K562 (cell line): ENCODE data around the gene EDEM2. TPM values are rescaled to one million over a fixed set of nuclear protein-coding genes. Genes with fewer than 3 reads are reported as not detected.

Experiments used
- ARHGAP35 ChIP-seq: fragments of 450-650 bp; IDR thresholded peaks from 2 replicates; pipeline ENCODE4 v1.6.1; 2018; ENCODE audit not compliant: partially characterized antibody
- ARID1B ChIP-seq: fragments of 450-650 bp; IDR thresholded peaks from 2 replicates; pipeline ENCODE4 v1.6.1; 2016; ENCODE audit warnings: antibody characterized with exemption, mild to moderate bottlenecking, inconsistent platforms
- CHD1 ChIP-seq: fragments of 200-600 bp; sonication (generic); IDR thresholded peaks from one replicate; pipeline ENCODE4 v1.6.1; 2012; ENCODE audit warnings: mild to moderate bottlenecking, moderate library complexity, low read length, inconsistent platforms
- CXXC5 ChIP-seq: fragments of 250-450 bp; sonication (Bioruptor Pico); IDR thresholded peaks from 2 replicates; pipeline ENCODE4 v1.8.0; 2022; ENCODE audit warnings: inconsistent platforms, mild to moderate bottlenecking, moderate library complexity
- DLX4 ChIP-seq: fragments of 250-450 bp; sonication (Bioruptor Pico); IDR thresholded peaks from 2 replicates; pipeline ENCODE4 v1.6.1; 2021; ENCODE audit warnings: mild to moderate bottlenecking
- E2F8 ChIP-seq: fragments of 450-650 bp; IDR thresholded peaks from 2 replicates; pipeline ENCODE4 v1.7.1; 2018; ENCODE audit warnings: mild to moderate bottlenecking, low read depth; ENCODE audit not compliant: partially characterized antibody
- EHMT2 ChIP-seq: fragments of 450-650 bp; IDR thresholded peaks from 2 replicates; pipeline ENCODE4 v1.6.1; 2018; ENCODE audit warnings: antibody characterized with exemption
- HDAC8 ChIP-seq: fragments of 450-650 bp; IDR thresholded peaks from 2 replicates; pipeline ENCODE4 v1.6.1; 2016; ENCODE audit warnings: mild to moderate bottlenecking, missing genetic modification characterization, moderate library complexity, missing compliant biosample characterization
- POLR2AphosphoS2 ChIP-seq: IDR thresholded peaks from 2 replicates; pipeline ENCODE4 v1.6.1; 2012; ENCODE audit warnings: low read length, improper control_type of control experiment
- RB1 ChIP-seq: fragments of 450-650 bp; IDR thresholded peaks from 2 replicates; pipeline ENCODE4 v1.6.1; 2017; ENCODE audit warnings: low read depth, mild to moderate bottlenecking
- RBM14 ChIP-seq: fragments of 200-400 bp; formaldehyde crosslinking; IDR thresholded peaks from 2 replicates; pipeline ENCODE4 v1.6.1; 2018; ENCODE audit warnings: low read depth, mild to moderate bottlenecking, low read length, moderate library complexity, borderline replicate concordance; ENCODE audit not compliant: insufficient read depth
- SMARCA4 ChIP-seq: fragments of 450-650 bp; IDR thresholded peaks from 2 replicates; pipeline ENCODE4 v1.6.1; 2016
- TAF7 ChIP-seq: fragments of 450-650 bp; IDR thresholded peaks from 2 replicates; pipeline ENCODE4 v1.6.1; 2016; ENCODE audit warnings: missing genetic modification characterization, missing compliant biosample characterization
- ZBTB1 ChIP-seq: sonication (generic); formaldehyde crosslinking; IDR thresholded peaks from 2 replicates; pipeline ENCODE4 v1.8.1; 2023; ENCODE audit warnings: missing genetic modification reagents, low read depth, mild to moderate bottlenecking, borderline replicate concordance
- ZMIZ1 ChIP-seq, 2 experiments: fragments of 150-350 bp in 1 of 2; IDR thresholded peaks; 2 replicates each; pipeline ENCODE4 v1.6.1; 2012 to 2016; ENCODE audit warnings: low read depth in 2 of 2, low read length in 2 of 2, mild to moderate bottlenecking in 1 of 2, moderate library complexity in 1 of 2
- ZNF134 ChIP-seq: fragments of 250-450 bp; sonication (Bioruptor Pico); conservative IDR thresholded peaks from 2 replicates; pipeline ENCODE4 v1.4.0; 2020
- ZNF165 ChIP-seq: fragments of 250-450 bp; sonication (Bioruptor Pico); IDR thresholded peaks from 2 replicates; pipeline ENCODE4 v1.4.0; 2020; ENCODE audit warnings: borderline replicate concordance
- ZNF174 ChIP-seq: fragments of 250-450 bp; sonication (Bioruptor Pico); IDR thresholded peaks from 2 replicates; pipeline ENCODE4 v1.4.0; 2020; ENCODE audit warnings: mild to moderate bottlenecking
- ZNF253 ChIP-seq: fragments of 250-450 bp; sonication (Bioruptor Pico); conservative IDR thresholded peaks from 2 replicates; pipeline ENCODE4 v1.6.1; 2021; ENCODE audit warnings: mild to moderate bottlenecking
- ZNF449 ChIP-seq: fragments of 250-450 bp; sonication (Bioruptor Pico); IDR thresholded peaks from 2 replicates; pipeline ENCODE4 v1.8.0; 2022; ENCODE audit warnings: moderate library complexity, mild to moderate bottlenecking, inconsistent platforms
- ZNF644 ChIP-seq: fragments of 200-800 bp; sonication (Bioruptor generic); IDR thresholded peaks from 2 replicates; pipeline ENCODE4 v1.6.1; 2016; ENCODE audit warnings: low read depth, missing genetic modification characterization, missing compliant biosample characterization
- polyA plus RNA-seq, 8 experiments: library from polyadenylated mRNA; depleted of rRNA in 4 of 8; stranded (reverse) in 5 of 8; unstranded in 3 of 8; fragments of >200 nt; fragmentation: Nextera tagmentation in 2 of 8; fragmentation: Illumina TruSeq in 1 of 8; extraction: Ambion mirVana in 2 of 8; extraction: Trizol in 1 of 8; gene quantifications; 2 replicates each; pipeline versions ENCODE4 v1.2.1 to v1.2.3, GENCODE V29; 2011 to 2014; ENCODE audit warnings: inconsistent platforms in 1 of 8, missing spikeins in 1 of 8
- total RNA-seq, 7 experiments: library from RNA; depleted of rRNA in 6 of 7; stranded (reverse); fragments of >200 nt in 6 of 7; fragmentation: Illumina TruSeq in 2 of 7; extraction: Trizol in 2 of 7; gene quantifications; 2 replicates each; pipeline versions ENCODE4 v1.2.1 to v1.2.3, GENCODE V29; 2011 to 2021; ENCODE audit warnings: low replicate concordance in 1 of 7

EDEM2 gene
- total and polyA plus RNA-seq, 9 of the 15 experiments (the other 6 are each of a cell fraction or from before 2014, with no cell fraction given) = 6.9 to 11.0 (median 9.7) TPM

- TF ChIP-seq ZMIZ1 (IDR thresholded peaks at IDR 0.05; ENCODE audit: low read depth in 2 of 2, low read length in 2 of 2) = peak in 1 of 2 experiments; percentile 45; a peak in 1 of 4 replicates
- no peak for TF ChIP-seq CHD1
- peak; percentile 88 for TF ChIP-seq ARID1B
- peak; percentile 47; the same call in 1 of the 2 replicates for TF ChIP-seq SMARCA4
- TF ChIP-seq ARHGAP35 = no peak
- TF ChIP-seq CXXC5 (CRISPR knock-in tag) = 0 out of 2 replicates have a peak, but pooled peaks have one; percentile 0
- no peak for TF ChIP-seq ZNF449 (CRISPR knock-in tag)
- TF ChIP-seq E2F8 = no peak
- no peak for TF ChIP-seq RB1
- no peak for TF ChIP-seq ZNF174
- TF ChIP-seq ZNF134 (CRISPR knock-in tag) = no peak
- no peak for TF ChIP-seq ZBTB1 (CRISPR knock-in tag)
- TF ChIP-seq DLX4 (CRISPR knock-in tag) = no peak
- TF ChIP-seq RBM14 = no peak
- no peak for TF ChIP-seq ZNF253 (CRISPR knock-in tag)
- 0 out of 2 replicates have a peak, but pooled peaks have one; percentile 45 for TF ChIP-seq ZNF644 (tag)
- no peak for TF ChIP-seq EHMT2
- no peak for TF ChIP-seq ZNF165 (CRISPR knock-in tag)
- TF ChIP-seq POLR2AphosphoS2 = no peak
- no peak for TF ChIP-seq TAF7 (tag)
- no peak for TF ChIP-seq HDAC8
Observed at GRCh38 chr20:35192118-35192872, 45.2 kb upstream of the EDEM2 start (continued).
